Esophagus squamous epithelium (tissue), 5 donors: Measurements from ENCODE around the gene SNF8. TPM values are rescaled to one million over a fixed set of nuclear protein-coding genes. Genes with fewer than 3 reads are reported as not detected.

ENCODE experiments used
- DNase-seq: peaks from one replicate; lab custom pipeline; 2025; lab: John Stamatoyannopoulos, UW
- H3K27ac ChIP-seq, 4 donors: fragments of 200-600 bp; sonication (generic); one replicate each; pipeline ENCODE4 v1.5.1; 2016 to 2019; ENCODE audit warnings: mild to moderate bottlenecking in 1 of 4
- H3K27me3 ChIP-seq, 4 donors: fragments of 200-600 bp; sonication (generic); 1 replicate in 3 of 4; 2 replicates in 1 of 4; pipeline versions ENCODE4 v1.5.1 to v1.6.0; 2017 to 2021; ENCODE audit warnings: antibody characterized with exemption in 1 of 4
- H3K36me3 ChIP-seq, 3 donors: fragments of 200-600 bp; sonication (generic); one replicate each; pipeline ENCODE4 v1.5.1; 2016 to 2019
- H3K4me1 ChIP-seq, 3 donors: fragments of 200-600 bp; sonication (generic); one replicate each; pipeline ENCODE4 v1.5.1; 2017 to 2019
- H3K4me3 ChIP-seq, 4 donors: fragments of 200-600 bp; sonication (generic); 1 replicate in 3 of 4; 2 replicates in 1 of 4; pipeline ENCODE4 v1.5.1; 2016 to 2019; ENCODE audit warnings: mild to moderate bottlenecking in 2 of 4, moderate library complexity in 1 of 4
- H3K9me3 ChIP-seq, 3 donors: fragments of 200-600 bp; sonication (generic); one replicate each; pipeline ENCODE4 v1.5.1; 2016 to 2019
- CTCF ChIP-seq, 6 experiments: fragments of 450-650 bp in 4 of 6; fragments of 200-600 bp in 2 of 6; sonication (generic) in 2 of 6; IDR thresholded peaks; one replicate each; pipeline ENCODE4 v1.5.1; 2016 to 2019; ENCODE audit warnings: antibody characterized with exemption in 6 of 6, mild to moderate bottlenecking in 4 of 6, moderate library complexity in 4 of 6
- POLR2A ChIP-seq, 4 donors: fragments of 450-650 bp; IDR thresholded peaks; one replicate each; pipeline ENCODE4 v1.6.1; 2017; ENCODE audit warnings: antibody characterized with exemption in 4 of 4, mild to moderate bottlenecking in 4 of 4, moderate library complexity in 3 of 4
- WGBS, 2 donors: methylation state at CpG; one replicate each; pipeline ENCODE4 v1.1.5; 2018; 5-methylcytosine and 5-hydroxymethylcytosine counted together
- intact Hi-C: fragments of 100-400 bp; cut with DNase I; formaldehyde crosslinking; loops from one replicate; pipeline ENCODE4 v1.15.0; 2022
- total RNA-seq, 4 donors: library from RNA; depleted of rRNA; stranded (reverse); fragments of >200 nt; gene quantifications; one replicate each; pipeline ENCODE4 v1.1.0, GENCODE V29; 2016
- donor health status: DM: yes; HTN: yes; CAD: no.

Gene SNF8
- total RNA-seq, 4 donors from 2014 or later = 39.0 to 64.7 (median 60.4) TPM

- Histone ChIP-seq H3K4me3 (no peak overlapping the region), H3K27ac (no peak overlapping the region), H3K9me3 (no peaks in the 10 kb centered on the region), H3K27me3 (peaks cover 0 to 99% (median 14%) of the 10 kb centered on the region in 4 donors), H3K36me3 (no peaks in the 10 kb centered on the region), H3K4me1 (no peaks in the 10 kb centered on the region)
- 83 to 84% methylated on average over 4 of the region's 4 CpGs for WGBS, 2 donors
- intact Hi-C loops = no loop called here
- TF ChIP-seq CTCF (IDR thresholded peaks at IDR 0.05) = no peak
- no peak for DNase-seq
Measured at GRCh38 chr17:48989100-48989499, 44.5 kb upstream of the SNF8 start.

- DNase-seq = no peak
- Histone ChIP-seq H3K27me3 (peaks cover 0 to 92% (median 3%) of the 10 kb centered on the region in 4 donors), H3K4me1 (no peaks in the 10 kb centered on the region), H3K4me3 (no peak overlapping the region), H3K36me3 (no peaks in the 10 kb centered on the region), H3K27ac (no peak overlapping the region), H3K9me3 (peaks cover 0 to 11% (median 0%) of the 10 kb centered on the region in 3 donors)
- intact Hi-C loops = no loop called here
- 62 to 75% methylated on average over 10 to 13 of the region's 13 CpGs for WGBS, 2 donors
- TF ChIP-seq POLR2A (IDR thresholded peaks at IDR 0.05) (no peak), CTCF (IDR thresholded peaks at IDR 0.05) (no peak)
Measured at GRCh38 chr17:48985436-48986245, 41.0 kb upstream of the SNF8 start.

GRCh38 chr17:48981927-48982539 is 37.4 kb upstream of the SNF8 start:
- TF ChIP-seq POLR2A (IDR thresholded peaks at IDR 0.05) (no peak), CTCF (IDR thresholded peaks at IDR 0.05) (no peak)
- Histone ChIP-seq H3K36me3 (no peaks in the 10 kb centered on the region), H3K27ac (no peak overlapping the region), H3K9me3 (peaks cover 0 to 12% (median 0%) of the 10 kb centered on the region in 3 donors), H3K4me3 (no peak overlapping the region), H3K4me1 (no peaks in the 10 kb centered on the region), H3K27me3 (peaks cover 0 to 68% (median 0%) of the 10 kb centered on the region in 4 donors)
- DNase-seq = no peak
- 58 to 66% methylated on average over 3 of the region's 3 CpGs for WGBS, 2 donors
- intact Hi-C loops = no loop called here

GRCh38 chr17:48973806-48974205 is 29.2 kb upstream of the SNF8 start:
- H3K36me3 ChIP-seq = no peaks in the 10 kb centered on the region
- peaks cover 0 to 86% (median 1%) of the 10 kb centered on the region in 4 donors for H3K27me3 ChIP-seq
- DNase-seq = no peak
- no peak for TF ChIP-seq POLR2A (IDR thresholded peaks at IDR 0.05)
- TF ChIP-seq CTCF (IDR thresholded peaks at IDR 0.05) = no peak
- H3K27ac ChIP-seq = no peak overlapping the region
- H3K4me3 ChIP-seq = no peak overlapping the region
- H3K9me3 ChIP-seq = no peaks in the 10 kb centered on the region
- intact Hi-C loops = no loop called here
- peaks cover 0 to 7% (median 0%) of the 10 kb centered on the region in 3 donors for H3K4me1 ChIP-seq
- 40 to 60% methylated on average over 3 of the region's 3 CpGs for WGBS, 2 donors

- no peak overlapping the region for H3K27ac ChIP-seq
- H3K9me3 ChIP-seq = no peaks in the 10 kb centered on the region
- TF ChIP-seq CTCF (IDR thresholded peaks at IDR 0.05) (no peak), POLR2A (IDR thresholded peaks at IDR 0.05) (no peak)
- peaks cover 0 to 7% (median 0%) of the 10 kb centered on the region in 3 donors for H3K4me1 ChIP-seq
- no peak for DNase-seq
- H3K4me3 ChIP-seq = no peak overlapping the region
- H3K36me3 ChIP-seq = no peaks in the 10 kb centered on the region
- peaks cover 0 to 94% (median 1%) of the 10 kb centered on the region in 4 donors for H3K27me3 ChIP-seq
- intact Hi-C loops = no loop called here
- 68 to 100% methylated on average over 1 to 6 of the region's 7 CpGs for WGBS, 2 donors
Measured at GRCh38 chr17:48972749-48973097, 28.1 kb upstream of the SNF8 start.
